K562 (cell line): ENCODE data around the gene TRRAP. TPM values are rescaled to one million over a fixed set of nuclear protein-coding genes. Genes with fewer than 3 reads are reported as not detected.

Experiments used
- ATAC-seq: fragments of 200-7000 bp; cut with Tn5 transposase; 3 replicates; pipeline ENCODE4 v1.9.1; 2020; ENCODE audit warnings: moderate library complexity
- BruUV-seq: library from RNA; stranded (reverse); fragments of 400-500 nt; replicated peaks from 2 replicates; lab custom pipeline; 2021; lab: Mats Ljungman, UMichigan
- CTCF ChIA-PET: fragments of 300-600 bp; formaldehyde crosslinking; extraction: SDS; loops from one replicate; lab custom pipeline; 2021; ENCODE audit warnings: low intra/inter-chr PET ratio; lab: Yijun Ruan, JAX
- POLR2A ChIA-PET: fragments of 300-600, 350-650 bp; sonication (Branson Sonifier 250); formaldehyde crosslinking; extraction: SDS; loops from one replicate; lab custom pipeline; 2021; ENCODE audit warnings: antibody characterized with exemption, inconsistent platforms; lab: Yijun Ruan, JAX
- DNase-seq, 4 experiments: peaks; one replicate each; pipeline versions ENCODE4 v3.0.0 to v3.0.0-alpha.2; 2011 to 2018; ENCODE audit warnings: low spot score in 3 of 4, mixed read lengths in 3 of 4; ENCODE audit errors: extremely low read depth in 1 of 4
- FAIRE-seq: peaks from 2 replicates; lab custom pipeline; 2011; peaks lifted over from hg19 to GRCh38; lab: Jason Lieb, UNC
- H2AFZ ChIP-seq: 2 replicates; pipeline ENCODE4 v1.6.0; 2011; ENCODE audit warnings: low read depth, low read length, control low read depth, inconsistent platforms
- H3K27ac ChIP-seq: fragments of 200-600 bp; 3 replicates; pipeline ENCODE4 v1.8.0; 2011; ENCODE audit warnings: low read depth, mild to moderate bottlenecking, control low read depth, inconsistent platforms, low read length, moderate library complexity, mixed read lengths; ENCODE audit errors: extremely low read depth
- H3K27me3 ChIP-seq, 2 experiments: fragments of 300-600 bp in 1 of 2; 2 replicates in 1 of 2; 3 replicates in 1 of 2; pipeline versions ENCODE4 v1.6.0 to v1.8.0; 2011; ENCODE audit warnings: inconsistent platforms in 2 of 2, low read length in 2 of 2, mild to moderate bottlenecking in 1 of 2, mixed read lengths in 1 of 2, moderate library complexity in 1 of 2; ENCODE audit not compliant: control insufficient read depth in 2 of 2, insufficient read depth in 2 of 2
- H3K36me3 ChIP-seq: fragments of 300-600 bp; 3 replicates; pipeline ENCODE4 v1.8.0; 2011; ENCODE audit warnings: mild to moderate bottlenecking, low read length, inconsistent platforms; ENCODE audit not compliant: control insufficient read depth, insufficient read depth
- H3K4me1 ChIP-seq, 2 experiments: fragments of 200-600 bp in 1 of 2; replicated peaks in 1 of 2; 2 replicates in 1 of 2; 3 replicates in 1 of 2; pipeline versions ENCODE4 v1.5.1 to v1.8.0; 2011; ENCODE audit warnings: inconsistent platforms in 2 of 2, low read length in 2 of 2, mild to moderate bottlenecking in 1 of 2, mixed read lengths in 1 of 2, moderate library complexity in 1 of 2; ENCODE audit not compliant: control insufficient read depth in 2 of 2, insufficient read depth in 2 of 2
- H3K4me2 ChIP-seq: 2 replicates; pipeline ENCODE4 v1.6.1; 2011; ENCODE audit warnings: low read length, control low read depth, inconsistent platforms, mixed read lengths; ENCODE audit not compliant: insufficient read depth
- H3K4me3 ChIP-seq: fragments of 200-600 bp; sonication (generic), shearing (Covaris generic); 2 replicates; pipeline ENCODE4 v1.5.1; 2016; ENCODE audit warnings: control low read depth, inconsistent platforms
- H3K79me2 ChIP-seq: fragments of 200-600 bp; 3 replicates; pipeline ENCODE4 v1.8.0; 2011; ENCODE audit warnings: low read length, inconsistent platforms; ENCODE audit not compliant: control insufficient read depth, insufficient read depth
- H3K9ac ChIP-seq, 2 experiments: 2 replicates each; pipeline versions ENCODE4 v1.6.0 to v1.6.1; 2011; ENCODE audit warnings: low read depth in 2 of 2, low read length in 2 of 2, control low read depth in 1 of 2, inconsistent platforms in 1 of 2, mild to moderate bottlenecking in 1 of 2, mixed read lengths in 1 of 2; ENCODE audit not compliant: insufficient read depth in 1 of 2
- H3K9me1 ChIP-seq: one replicate; pipeline ENCODE4 v1.6.0; 2011; ENCODE audit warnings: inconsistent platforms, mild to moderate bottlenecking, low read length, moderate library complexity; ENCODE audit not compliant: control insufficient read depth, insufficient read depth
- H3K9me3 ChIP-seq: replicated peaks from 2 replicates; pipeline ENCODE4 v1.5.1; 2011; ENCODE audit warnings: low read depth, low read length, inconsistent platforms; ENCODE audit not compliant: control insufficient read depth, insufficient read depth
- H4K20me1 ChIP-seq: replicated peaks from 2 replicates; pipeline ENCODE4 v1.6.1; 2011; ENCODE audit warnings: low read length, inconsistent platforms, mixed read lengths; ENCODE audit not compliant: control insufficient read depth, insufficient read depth
- CEBPG ChIP-seq, 3 experiments: fragments of 200-800 bp in 1 of 3; sonication (Bioruptor generic) in 1 of 3; sonication (generic) in 1 of 3; formaldehyde crosslinking in 1 of 3; IDR thresholded peaks in 2 of 3; conservative IDR thresholded peaks in 1 of 3; 2 replicates each; pipeline versions ENCODE4 v1.6.1 to v1.8.0; 2016 to 2022; ENCODE audit warnings: missing compliant biosample characterization in 2 of 3, missing genetic modification characterization in 2 of 3, mild to moderate bottlenecking in 1 of 3, missing genetic modification reagents in 1 of 3
- CHCHD3 ChIP-seq: fragments of 250-450 bp; sonication (Bioruptor Pico); IDR thresholded peaks from 2 replicates; pipeline ENCODE4 v2.1.2; 2022; ENCODE audit warnings: mild to moderate bottlenecking
- WGBS: fragments of 100-300 bp; shearing (Covaris generic); methylation state at CpG from one replicate; pipeline ENCODE4 v1.1.6; 2016; ENCODE audit warnings: low coverage, mixed read lengths; ENCODE audit not compliant: insufficient coverage; ENCODE audit errors: missing lambda C conversion rate; 5-methylcytosine and 5-hydroxymethylcytosine counted together
- in situ Hi-C: fragments of 300-500 bp; cut with MboI; formaldehyde crosslinking; loops from 4 replicates; pipeline ENCODE4 v1.15.0; 2018; ENCODE audit warnings: inconsistent platforms, mixed read lengths
- intact Hi-C: fragments of 100-400 bp; cut with micrococcal nuclease; formaldehyde crosslinking; loops from 2 replicates; pipeline ENCODE4 v1.14.2; 2022
- polyA plus RNA-seq, 8 experiments: library from polyadenylated mRNA; depleted of rRNA in 4 of 8; stranded (reverse) in 5 of 8; unstranded in 3 of 8; fragments of >200 nt; fragmentation: Nextera tagmentation in 2 of 8; fragmentation: Illumina TruSeq in 1 of 8; extraction: Ambion mirVana in 2 of 8; extraction: Trizol in 1 of 8; gene quantifications; 2 replicates each; pipeline versions ENCODE4 v1.2.1 to v1.2.3, GENCODE V29; 2011 to 2014; ENCODE audit warnings: inconsistent platforms in 1 of 8, missing spikeins in 1 of 8
- total RNA-seq, 7 experiments: library from RNA; depleted of rRNA in 6 of 7; stranded (reverse); fragments of >200 nt in 6 of 7; fragmentation: Illumina TruSeq in 2 of 7; extraction: Trizol in 2 of 7; gene quantifications; 2 replicates each; pipeline versions ENCODE4 v1.2.1 to v1.2.3, GENCODE V29; 2011 to 2021; ENCODE audit warnings: low replicate concordance in 1 of 7
- TF ChIP-seq, protein P1 (sequence below), 2 experiments: IDR thresholded peaks in 1 of 2; conservative IDR thresholded peaks in 1 of 2; 2 replicates each; pipeline ENCODE4 v1.6.1; 2016; ENCODE audit warnings: low read depth in 2 of 2, mild to moderate bottlenecking in 1 of 2, missing compliant biosample characterization in 1 of 2, missing genetic modification characterization in 1 of 2, moderate library complexity in 1 of 2
- TF ChIP-seq, protein P2 (sequence below): fragments of 450-650 bp; IDR thresholded peaks from 2 replicates; pipeline ENCODE4 v1.6.1; 2016

The TRRAP gene
- total and polyA plus RNA-seq, 9 of the 15 experiments (the other 6 are each of a cell fraction or from before 2014, with no cell fraction given) = 1.3 to 47.2 (median 9.7) TPM

DNA sequence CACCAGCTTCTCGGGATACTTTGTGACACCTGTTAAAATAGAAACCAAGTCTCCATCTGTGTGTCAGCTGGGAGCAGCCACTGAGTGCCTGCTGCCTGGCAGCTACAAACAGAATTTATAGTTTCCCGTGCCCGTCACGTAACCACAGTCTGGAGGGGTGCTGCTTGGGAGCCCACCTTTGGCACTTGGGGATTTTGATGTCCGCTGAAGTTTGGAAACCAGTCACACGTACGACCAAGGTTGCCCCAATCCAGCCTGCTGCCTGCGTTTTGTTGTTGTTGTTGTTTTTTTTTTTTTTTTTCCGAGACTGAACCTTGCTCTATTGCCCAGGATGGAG is 1.6 kb downstream of the TRRAP start:
- in situ Hi-C loops = no loop called here
- H3K9me1 ChIP-seq = peaks cover 4% of the 10 kb centered on the region
- peaks cover 48% of the 10 kb centered on the region for H3K36me3 ChIP-seq
- no peak for TF ChIP-seq CHCHD3 (CRISPR knock-in tag)
- peak; percentile 34; the same call in 1 of the 2 replicates for TF ChIP-seq CEBPG (CRISPR knock-in tag; IDR thresholded peaks at IDR 0.05)
- TF ChIP-seq CEBPG (tag; conservative IDR thresholded peaks at IDR 0.05 in 1 of 2, IDR thresholded peaks at IDR 0.05 in 1 of 2) = no peak
- TF ChIP-seq, protein P1, sequence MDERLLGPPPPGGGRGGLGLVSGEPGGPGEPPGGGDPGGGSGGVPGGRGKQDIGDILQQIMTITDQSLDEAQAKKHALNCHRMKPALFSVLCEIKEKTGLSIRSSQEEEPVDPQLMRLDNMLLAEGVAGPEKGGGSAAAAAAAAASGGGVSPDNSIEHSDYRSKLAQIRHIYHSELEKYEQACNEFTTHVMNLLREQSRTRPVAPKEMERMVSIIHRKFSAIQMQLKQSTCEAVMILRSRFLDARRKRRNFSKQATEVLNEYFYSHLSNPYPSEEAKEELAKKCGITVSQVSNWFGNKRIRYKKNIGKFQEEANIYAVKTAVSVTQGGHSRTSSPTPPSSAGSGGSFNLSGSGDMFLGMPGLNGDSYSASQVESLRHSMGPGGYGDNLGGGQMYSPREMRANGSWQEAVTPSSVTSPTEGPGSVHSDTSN (CRISPR knock-in tag; IDR thresholded peaks at IDR 0.05; ENCODE audit: low read depth) = no peak
- TF ChIP-seq, protein P1 (tag; conservative IDR thresholded peaks at IDR 0.05; ENCODE audit: low read depth) = no peak
- TF ChIP-seq, protein P2, sequence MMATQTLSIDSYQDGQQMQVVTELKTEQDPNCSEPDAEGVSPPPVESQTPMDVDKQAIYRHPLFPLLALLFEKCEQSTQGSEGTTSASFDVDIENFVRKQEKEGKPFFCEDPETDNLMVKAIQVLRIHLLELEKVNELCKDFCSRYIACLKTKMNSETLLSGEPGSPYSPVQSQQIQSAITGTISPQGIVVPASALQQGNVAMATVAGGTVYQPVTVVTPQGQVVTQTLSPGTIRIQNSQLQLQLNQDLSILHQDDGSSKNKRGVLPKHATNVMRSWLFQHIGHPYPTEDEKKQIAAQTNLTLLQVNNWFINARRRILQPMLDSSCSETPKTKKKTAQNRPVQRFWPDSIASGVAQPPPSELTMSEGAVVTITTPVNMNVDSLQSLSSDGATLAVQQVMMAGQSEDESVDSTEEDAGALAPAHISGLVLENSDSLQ = 0 out of 2 replicates have a peak, but pooled peaks have one; percentile 1
- TF ChIP-seq, all 486 proteins: peak for 2
- H3K4me1 ChIP-seq = peaks cover 3 to 32% of the 10 kb centered on the region in 2 experiments; a peak in 4 of 5 replicates
- no peak for ATAC-seq
- peaks cover 35% of the 10 kb centered on the region for H3K79me2 ChIP-seq
- no peak overlapping the region; the same call in 2 of the 3 replicates for H3K27ac ChIP-seq
- CTCF ChIA-PET = no interaction called here
- H3K4me3 ChIP-seq = peak overlapping the region; percentile 85
- no peak for FAIRE-seq
- H4K20me1 ChIP-seq = peaks cover 10% of the 10 kb centered on the region; the same call in 1 of the 2 replicates
- peak overlapping the region; percentile 97 to 100; a peak in 3 of 4 replicates for H3K9ac ChIP-seq
- intact Hi-C loops = no loop called here
- no TSS peak for BruUV-seq
- WGBS = 86% methylated on average over 9 of the region's 9 CpGs
- DNase-seq = no peak
- peak overlapping the region; percentile 88 for H3K4me2 ChIP-seq
- no peaks in the 10 kb centered on the region for H3K27me3 ChIP-seq
- H2AFZ ChIP-seq = no peak overlapping the region
- POLR2A ChIA-PET = interaction anchor here (0.6 to 1.0 kb wide), 3 partner anchors 11 to 814 kb away, joined by 3 read pairs; no protein-coding TSS in a partner anchor
- no peaks in the 10 kb centered on the region for H3K9me3 ChIP-seq
